HG02642 (cell line): Measurements from ENCODE around the gene BORCS8.
A peak's percentile ranks its signal among the peaks of the same experiment; 100 is the strongest.
"Not testable (repeated sequence)": the region's sequence is repeated elsewhere in the genome, so short reads cannot be mapped to it uniquely, and the experiment has no call there.

Experiments used
- ATAC-seq: cut with Tn5 transposase; IDR thresholded peaks from one replicate; pipeline ENCODE4 v1.9.1; 2021; ENCODE audit warnings: mild to moderate bottlenecking; ENCODE audit not compliant: unreplicated experiment, poor library complexity

The BORCS8 gene

GRCh38 chr19:19192078-19192882 lies at the start of gene BORCS8, which contains the start of gene RFXANK:
Gene BORCS8, minus strand, starts transcription at chr19:19192152. Its CDS starts 35 bp downstream, at chr19:19192117.
Gene RFXANK, plus strand, starts transcription at chr19:19192258. Its CDS starts 1,689 bp downstream, at chr19:19193947.
- peak; percentile 89 for ATAC-seq

- ATAC-seq, result no peak
Measured at GRCh38 chr19:19240476-19240875, 48.5 kb upstream of the BORCS8 start.

DNA sequence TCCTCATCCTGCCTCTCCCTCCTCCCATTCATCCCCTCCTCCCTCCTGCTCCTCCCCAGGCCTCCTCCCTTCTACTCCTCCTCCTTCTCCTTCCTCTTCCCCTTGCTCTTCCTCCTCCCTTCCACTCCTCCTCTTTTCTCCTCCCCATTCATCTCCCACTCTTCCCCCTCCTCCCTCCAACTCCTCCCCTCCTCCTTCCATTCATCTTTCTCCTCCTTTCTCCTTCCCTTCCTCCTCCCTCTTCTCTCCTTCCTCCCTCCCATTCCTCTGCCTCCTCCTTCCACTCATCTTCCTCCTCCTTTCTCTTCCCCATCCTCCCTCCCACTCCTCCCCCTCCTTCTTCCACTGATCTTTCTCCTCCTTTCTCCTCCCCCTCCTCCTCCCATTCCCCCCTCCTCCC lies 47.7 kb upstream of the BORCS8 start:
- ATAC-seq, result no peak

- no peak for ATAC-seq
Measured at GRCh38 chr19:19238126-19238894, 46.4 kb upstream of the BORCS8 start.

DNA sequence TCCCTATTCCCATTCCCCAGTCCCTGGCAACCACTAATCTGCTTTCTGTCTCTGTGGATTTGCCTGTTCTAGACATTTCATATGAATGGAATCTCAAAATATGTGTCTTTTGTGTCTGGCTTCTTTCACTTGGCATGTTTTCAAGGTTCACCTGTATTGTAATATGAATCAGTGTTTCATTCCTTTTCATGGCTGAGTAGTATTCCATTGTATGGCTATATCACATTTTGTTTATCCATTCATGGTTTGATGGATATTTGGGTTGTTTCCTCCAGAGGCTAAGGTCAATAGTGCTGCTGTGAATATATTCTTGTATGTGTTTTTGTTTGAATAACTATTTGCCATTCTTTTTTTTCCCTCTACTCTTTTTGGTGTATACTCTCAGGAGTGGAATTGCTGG lies 44.2 kb upstream of the BORCS8 start:
- no peak for ATAC-seq

GRCh38 chr19:19234220-19234816 lies 42.4 kb upstream of the BORCS8 start:
- no peak for ATAC-seq

- no peak for ATAC-seq
Measured at GRCh38 chr19:19232261-19232721, 40.3 kb upstream of the BORCS8 start.

- no peak for ATAC-seq
Measured at GRCh38 chr19:19230999-19231398, 39.0 kb upstream of the BORCS8 start.

GRCh38 chr19:19229701-19230100 lies 37.7 kb upstream of the BORCS8 start:
- no peak for ATAC-seq

GRCh38 chr19:19227217-19227616 lies 35.3 kb upstream of the BORCS8 start:
- ATAC-seq, result no peak

DNA sequence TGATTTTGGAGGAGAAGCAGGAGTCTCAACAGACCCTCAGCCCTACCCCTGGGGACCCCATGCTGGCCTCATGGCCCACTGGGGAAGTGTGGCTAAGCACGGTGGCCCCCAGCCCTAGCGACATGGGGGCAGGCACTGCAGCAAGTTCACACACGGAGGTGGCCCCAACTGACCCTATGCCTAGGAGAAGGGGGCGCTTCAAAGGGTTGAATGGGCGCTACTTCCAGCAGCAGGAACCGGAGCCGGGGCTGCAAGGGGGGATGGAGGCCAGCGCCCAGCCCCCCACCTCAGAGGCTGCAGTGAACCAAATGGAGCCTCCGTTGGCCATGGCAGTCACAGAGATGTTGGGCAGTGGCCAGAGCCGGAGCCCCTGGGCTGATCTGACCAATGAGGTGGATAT lies 34.7 kb upstream of the BORCS8 start:
- no peak for ATAC-seq

GRCh38 chr19:19226204-19226603 lies 34.3 kb upstream of the BORCS8 start:
- no peak for ATAC-seq

- ATAC-seq, result peak; percentile 58
Measured at GRCh38 chr19:19224852-19225494, 33.0 kb upstream of the BORCS8 start.

DNA sequence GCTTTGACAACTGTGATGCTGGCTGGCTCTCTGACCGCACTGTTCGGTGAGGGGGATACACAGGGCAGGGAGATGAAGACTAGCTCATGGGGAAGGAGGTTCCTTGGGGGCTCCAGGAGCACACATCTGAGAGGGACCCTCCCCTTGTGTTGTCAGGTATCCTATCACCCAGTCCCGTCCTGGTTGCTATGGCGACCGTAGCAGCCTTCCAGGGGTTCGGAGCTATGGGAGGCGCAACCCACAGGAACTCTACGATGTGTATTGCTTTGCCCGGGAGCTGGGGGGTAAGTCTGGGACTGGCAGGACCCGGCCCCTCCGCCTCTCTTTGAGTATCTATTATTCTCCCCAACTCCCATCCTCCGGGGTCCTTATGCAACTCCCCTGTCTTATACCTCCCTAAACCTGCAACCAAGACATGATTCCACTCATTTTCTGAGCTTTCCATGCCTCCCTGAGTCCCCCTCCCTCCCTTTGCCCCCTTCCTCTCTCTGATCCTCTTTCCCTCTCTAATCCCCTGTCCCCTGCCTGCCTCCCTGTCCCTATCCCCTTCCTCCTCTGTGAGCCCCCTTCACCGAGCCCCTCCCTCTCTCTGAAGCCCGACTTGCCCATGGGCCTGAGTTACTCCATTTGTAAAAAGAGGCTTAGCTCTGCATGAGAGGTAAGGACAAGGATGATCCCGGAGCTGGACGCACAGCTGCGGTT lies 32.3 kb upstream of the BORCS8 start:
- ATAC-seq, result no peak

DNA sequence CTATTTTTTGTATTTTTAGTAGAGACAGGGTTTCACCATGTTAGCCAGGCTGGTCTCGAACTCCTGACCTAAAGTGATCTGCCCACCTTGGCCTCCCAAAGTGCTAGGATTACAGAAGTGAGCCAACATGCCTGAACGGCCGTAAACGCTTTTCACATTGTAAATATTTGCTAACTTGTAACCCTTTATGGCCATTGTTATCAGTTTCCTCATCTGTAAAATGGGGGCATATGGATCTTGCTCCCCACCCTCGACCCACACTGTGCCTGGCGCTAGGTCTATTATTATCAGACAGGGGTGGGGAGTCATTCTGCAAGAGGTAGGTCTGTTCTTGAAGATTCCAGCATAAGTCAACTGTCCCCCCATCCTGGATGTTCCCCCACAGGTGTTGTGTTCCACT lies 31.7 kb upstream of the BORCS8 start:
- ATAC-seq, result no peak

DNA sequence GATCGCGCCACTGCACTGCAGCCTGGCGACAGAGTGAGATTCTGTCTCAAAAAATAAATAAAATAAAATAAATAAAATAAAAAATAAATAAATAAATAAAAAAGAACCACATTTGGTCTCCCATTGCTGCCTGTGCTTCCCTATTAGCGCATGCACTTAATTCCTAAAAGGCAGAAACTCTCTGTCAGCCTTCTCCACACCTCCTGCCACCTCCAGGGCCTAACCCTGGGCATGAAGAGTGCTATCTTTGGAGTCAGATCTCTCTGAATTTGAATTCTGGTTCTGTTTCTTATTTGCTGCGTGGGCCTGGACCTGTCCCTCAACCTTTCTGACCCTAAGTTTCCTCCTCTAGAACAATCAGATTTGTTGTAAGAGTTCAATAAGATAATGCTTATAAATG lies 31.1 kb upstream of the BORCS8 start:
- no peak for ATAC-seq

GRCh38 chr19:19221000-19221399 lies 29.0 kb upstream of the BORCS8 start:
- ATAC-seq, result not testable (repeated sequence)

DNA sequence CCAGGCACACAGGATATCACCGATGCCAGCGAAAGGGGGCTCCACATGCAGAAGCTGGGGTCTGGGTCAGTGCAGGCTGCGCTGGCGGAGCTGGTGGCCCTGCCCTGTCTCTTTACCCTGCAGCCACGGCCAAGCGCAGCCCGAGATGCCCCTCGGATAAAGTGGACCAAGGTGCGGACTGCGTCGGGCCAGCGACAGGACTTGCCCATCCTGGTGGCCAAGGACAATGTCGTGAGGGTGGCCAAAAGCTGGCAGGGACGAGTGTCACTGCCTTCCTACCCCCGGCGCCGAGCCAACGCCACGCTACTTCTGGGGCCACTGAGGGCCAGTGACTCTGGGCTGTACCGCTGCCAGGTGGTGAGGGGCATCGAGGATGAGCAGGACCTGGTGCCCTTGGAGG lies 27.0 kb upstream of the BORCS8 start:
- no peak for ATAC-seq

- no peak for ATAC-seq
Measured at GRCh38 chr19:19217099-19217498, 25.1 kb upstream of the BORCS8 start.

DNA sequence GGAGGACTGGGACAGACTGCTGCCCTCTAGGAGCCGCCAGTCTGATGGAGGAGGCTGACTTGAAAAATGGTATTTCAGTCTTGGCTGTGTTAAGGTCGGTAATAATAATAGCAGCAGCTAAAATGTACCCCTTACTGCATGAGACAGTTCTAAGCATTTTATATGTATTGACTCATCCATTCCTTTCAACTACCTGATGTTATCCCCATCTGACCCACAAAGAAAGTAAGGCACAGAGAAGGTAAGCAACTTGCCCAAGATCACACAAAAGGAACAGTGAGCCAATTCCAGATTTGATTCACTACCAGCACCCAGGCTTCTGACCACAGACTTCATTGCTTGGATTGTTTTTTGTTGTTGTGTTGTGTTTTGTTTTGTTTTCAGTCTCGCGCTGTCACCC lies 23.8 kb upstream of the BORCS8 start:
- no peak for ATAC-seq
